GM21576 (cell line): ENCODE results near the gene SSX2.
"Not testable (repeated sequence)": the region's sequence is repeated elsewhere in the genome, so short reads cannot be mapped to it uniquely, and the experiment has no call there.

Experiments
- ATAC-seq: cut with Tn5 transposase; IDR thresholded peaks from one replicate; pipeline ENCODE4 v1.9.1; 2021; ENCODE audit warnings: mild to moderate bottlenecking, moderate library complexity; ENCODE audit not compliant: unreplicated experiment

SSX2 gene, protein sequence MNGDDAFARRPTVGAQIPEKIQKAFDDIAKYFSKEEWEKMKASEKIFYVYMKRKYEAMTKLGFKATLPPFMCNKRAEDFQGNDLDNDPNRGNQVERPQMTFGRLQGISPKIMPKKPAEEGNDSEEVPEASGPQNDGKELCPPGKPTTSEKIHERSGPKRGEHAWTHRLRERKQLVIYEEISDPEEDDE

GRCh38 chrX:52707078-52707477, at the start of gene SSX2:
SSX2 (minus strand) TSS chrX:52707178; CDS start chrX:52705749, 1,429 bp downstream.
- ATAC-seq: not testable (repeated sequence)

GRCh38 chrX:52750952-52751351, 44.0 kb upstream of the SSX2 start, which contains the start of gene SSX2B:
SSX2B (plus strand) TSS chrX:52751252; CDS start chrX:52752681, 1,429 bp downstream.
- not testable (repeated sequence) for ATAC-seq

- not testable (repeated sequence) for ATAC-seq
Observed at GRCh38 chrX:52692034-52692433, 14.9 kb downstream of the SSX2 start.

GRCh38 chrX:52662218-52662617, 44.8 kb downstream of the SSX2 start:
- not testable (repeated sequence) for ATAC-seq

DNA sequence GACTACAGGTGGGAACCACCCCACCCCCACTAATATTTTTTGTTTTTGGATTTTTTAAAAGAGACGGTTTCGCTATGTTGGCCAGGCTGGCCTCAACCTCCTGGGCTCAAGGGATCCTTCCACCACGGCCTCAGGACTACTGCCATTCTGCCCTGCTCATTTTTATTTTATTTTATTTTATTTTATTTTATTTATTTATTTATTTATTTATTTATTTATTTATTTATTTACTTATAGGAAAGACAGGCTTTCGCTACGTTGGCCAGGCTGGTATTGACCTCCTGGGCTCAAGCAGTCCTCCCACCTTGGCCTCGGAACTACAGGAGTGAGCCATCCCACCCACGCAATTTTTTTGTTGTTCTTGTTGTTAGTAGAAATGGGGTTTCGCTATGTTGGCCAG, 51.5 kb downstream of the SSX2 start:
- ATAC-seq: not testable (repeated sequence)

DNA sequence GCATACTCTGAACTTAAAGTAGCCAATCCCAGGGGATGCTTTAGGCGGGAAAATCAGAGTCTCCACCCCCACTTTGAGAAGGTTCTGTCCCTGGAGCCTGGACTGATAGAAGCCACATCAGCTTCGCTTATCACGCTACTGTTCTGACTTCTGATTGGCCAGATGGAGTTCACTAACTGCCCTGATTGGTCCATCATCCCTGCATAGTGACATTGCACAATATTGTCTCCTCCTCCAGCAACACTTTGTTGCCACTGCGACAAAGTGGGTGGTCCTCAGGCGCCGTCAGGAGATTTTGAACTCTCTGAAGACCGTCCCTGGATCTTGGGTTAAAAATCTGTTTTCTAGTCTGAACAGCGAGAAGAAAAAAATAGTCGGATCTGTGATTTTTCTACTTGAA, 52.2 kb downstream of the SSX2 start, which contains the start of gene SSX7:
TSS of gene SSX7 (minus strand) at position 101 of the 400 bp plus-strand sequence. CDS start 1,428 bp downstream, outside the sequence.
- not testable (repeated sequence) for ATAC-seq

GRCh38 chrX:52650676-52651075, 56.3 kb downstream of the SSX2 start:
- ATAC-seq: not testable (repeated sequence)

DNA sequence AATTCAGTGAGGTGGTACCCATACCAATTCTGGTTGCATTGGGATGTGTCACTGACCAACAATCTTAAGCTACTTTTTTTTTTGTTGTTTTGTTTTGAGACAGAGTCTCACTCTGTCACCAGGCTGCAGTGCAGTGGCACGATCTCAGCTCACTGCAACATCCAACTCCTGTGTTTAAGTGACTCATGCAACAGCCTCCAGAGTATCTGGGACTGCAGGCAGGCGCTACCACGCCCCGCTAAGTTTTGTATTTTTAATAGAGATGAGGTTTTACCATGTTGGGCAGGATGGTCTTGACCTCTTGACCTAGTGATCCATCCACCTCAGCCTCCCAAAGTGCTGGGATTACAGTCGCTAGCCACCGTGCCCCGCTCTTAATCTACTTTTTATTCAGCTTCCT, 58.0 kb downstream of the SSX2 start:
- not testable (repeated sequence) for ATAC-seq
